SK-N-MC (cell line): ENCODE data around the gene FCHSD2.

ENCODE experiments used
- EZH2 ChIP-seq: fragments of 200-600 bp; sonication (generic); IDR thresholded peaks from one replicate; pipeline ENCODE4 v1.6.1; 2017; ENCODE audit warnings: antibody characterized with exemption
- FOXP2 ChIP-seq: optimal IDR thresholded peaks from 2 replicates; pipeline ENCODE3; 2011; ENCODE audit warnings: mild to moderate bottlenecking, moderate library complexity; ENCODE audit not compliant: insufficient read depth; ENCODE audit errors: extremely low read length, control extremely low read depth
- POLR2AphosphoS5 ChIP-seq: IDR thresholded peaks from 2 replicates; pipeline ENCODE4 v1.6.1; 2012; ENCODE audit warnings: mild to moderate bottlenecking, low read depth, low read length, borderline replicate concordance

- TF ChIP-seq EZH2 (no peak), POLR2AphosphoS5 (no peak), FOXP2 (no peak)
Observed at GRCh38 chr11:73137262-73137943, 4.7 kb downstream of the FCHSD2 start.
